ENCODE measurements around the gene HLA-DMB.

- TF ChIP-seq POLR2A (IDR thresholded peaks at IDR 0.05) (no peak), CTCF (IDR thresholded peaks at IDR 0.05) (no peak)
Observed at GRCh38 chr6:32889533-32889932, 51.3 kb downstream of the HLA-DMB start.

All from Peyer's patch (tissue), 4 donors.